Gastroesophageal sphincter (tissue), 3 donors: Measurements from ENCODE around the gene NAALADL2.

Experiments used
- EP300 ChIP-seq: sonication (generic); formaldehyde crosslinking; IDR thresholded peaks from one replicate; pipeline ENCODE4 v1.6.1; 2017; ENCODE audit warnings: antibody characterized with exemption, mild to moderate bottlenecking
- POLR2A ChIP-seq, 2 donors: fragments of 450-650 bp; IDR thresholded peaks; one replicate each; pipeline ENCODE4 v1.6.1; 2017; ENCODE audit warnings: antibody characterized with exemption in 2 of 2, mild to moderate bottlenecking in 2 of 2, moderate library complexity in 1 of 2
- TF ChIP-seq, protein P1 (sequence below), 4 experiments: fragments of 200-600 bp in 2 of 4; fragments of 450-650 bp in 2 of 4; sonication (generic) in 1 of 4; IDR thresholded peaks; one replicate each; pipeline ENCODE4 v1.5.1; 2017 to 2019; ENCODE audit warnings: antibody characterized with exemption in 4 of 4, mild to moderate bottlenecking in 2 of 4, moderate library complexity in 2 of 4

DNA sequence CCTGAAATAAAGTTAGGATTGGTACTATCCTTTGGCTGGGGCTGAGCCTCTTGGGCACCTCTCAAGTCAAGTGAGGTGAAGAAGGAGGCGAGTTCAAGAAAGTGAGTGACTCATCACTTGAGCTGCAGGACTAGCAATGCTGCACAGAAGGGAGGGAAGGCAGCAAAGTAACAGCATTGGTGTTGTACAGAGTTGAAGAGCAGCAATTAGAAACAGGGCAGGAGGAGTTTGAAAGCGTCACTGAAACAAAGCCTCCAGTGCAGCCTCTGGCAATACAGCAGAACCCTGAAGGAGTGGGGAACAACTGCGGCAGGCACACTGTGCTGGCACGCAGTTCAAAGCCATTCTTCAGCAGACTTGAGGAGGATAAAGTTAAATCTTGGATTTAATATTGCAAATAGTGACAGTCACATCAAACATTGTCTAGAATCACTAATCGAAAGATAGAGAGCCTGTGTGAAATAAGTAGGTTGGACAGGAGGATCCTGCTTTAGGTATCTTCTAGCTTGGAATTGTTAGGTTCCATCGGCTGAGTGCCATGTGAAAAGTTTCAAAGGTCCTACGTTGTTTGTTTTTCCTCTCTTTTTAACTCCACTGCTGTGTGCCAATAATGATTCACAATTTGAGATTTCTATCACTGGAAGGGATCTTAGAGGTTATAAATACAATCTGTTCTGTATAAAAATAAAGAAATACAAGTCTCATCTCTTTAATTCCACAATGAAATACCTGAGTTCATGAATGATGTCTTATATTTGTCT lies 479.8 kb downstream of the NAALADL2 start:
- TF ChIP-seq, protein P1, sequence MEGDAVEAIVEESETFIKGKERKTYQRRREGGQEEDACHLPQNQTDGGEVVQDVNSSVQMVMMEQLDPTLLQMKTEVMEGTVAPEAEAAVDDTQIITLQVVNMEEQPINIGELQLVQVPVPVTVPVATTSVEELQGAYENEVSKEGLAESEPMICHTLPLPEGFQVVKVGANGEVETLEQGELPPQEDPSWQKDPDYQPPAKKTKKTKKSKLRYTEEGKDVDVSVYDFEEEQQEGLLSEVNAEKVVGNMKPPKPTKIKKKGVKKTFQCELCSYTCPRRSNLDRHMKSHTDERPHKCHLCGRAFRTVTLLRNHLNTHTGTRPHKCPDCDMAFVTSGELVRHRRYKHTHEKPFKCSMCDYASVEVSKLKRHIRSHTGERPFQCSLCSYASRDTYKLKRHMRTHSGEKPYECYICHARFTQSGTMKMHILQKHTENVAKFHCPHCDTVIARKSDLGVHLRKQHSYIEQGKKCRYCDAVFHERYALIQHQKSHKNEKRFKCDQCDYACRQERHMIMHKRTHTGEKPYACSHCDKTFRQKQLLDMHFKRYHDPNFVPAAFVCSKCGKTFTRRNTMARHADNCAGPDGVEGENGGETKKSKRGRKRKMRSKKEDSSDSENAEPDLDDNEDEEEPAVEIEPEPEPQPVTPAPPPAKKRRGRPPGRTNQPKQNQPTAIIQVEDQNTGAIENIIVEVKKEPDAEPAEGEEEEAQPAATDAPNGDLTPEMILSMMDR (IDR thresholded peaks at IDR 0.05): no peak
- TF ChIP-seq POLR2A (IDR thresholded peaks at IDR 0.05) (no peak), EP300 (no peak)
